ENCODE data around the gene ATG2A.
A peak's percentile ranks its signal among the peaks of the same experiment; 100 is the strongest.

The ATG2A gene

GRCh38 chr11:64900774-64901173, 16.2 kb downstream of the ATG2A start:
- DNase-seq, result no peak

- DNase-seq, result no peak
These were observed 16.7 kb downstream of the ATG2A start for GRCh38 chr11:64900263-64900678.

- no peak for DNase-seq
These were observed 18.5 kb downstream of the ATG2A start for GRCh38 chr11:64898541-64898940.

GRCh38 chr11:64898076-64898445, 18.9 kb downstream of the ATG2A start:
- no peak for DNase-seq

GRCh38 chr11:64897381-64898075, 19.5 kb downstream of the ATG2A start:
- no peak for DNase-seq

- no peak for DNase-seq
These were observed 20.5 kb downstream of the ATG2A start for GRCh38 chr11:64896448-64897022.

- no peak for DNase-seq
These were observed 22.1 kb downstream of the ATG2A start for GRCh38 chr11:64894812-64895452.

GRCh38 chr11:64894070-64894811, 22.8 kb downstream of the ATG2A start:
- DNase-seq, result peak; percentile 62

- DNase-seq, result no peak
These were observed 23.6 kb downstream of the ATG2A start for GRCh38 chr11:64893194-64894069.

- DNase-seq, result no peak
These were observed 24.2 kb downstream of the ATG2A start for GRCh38 chr11:64892838-64893193.

GRCh38 chr11:64892411-64892831, 24.6 kb downstream of the ATG2A start:
- no peak for DNase-seq

GRCh38 chr11:64891880-64892279, 25.1 kb downstream of the ATG2A start:
- DNase-seq, result no peak

- no peak for DNase-seq
These were observed 25.7 kb downstream of the ATG2A start for GRCh38 chr11:64891215-64891848.

- DNase-seq, result no peak
These were observed 26.5 kb downstream of the ATG2A start for GRCh38 chr11:64890522-64890939.

GRCh38 chr11:64888729-64889511, 28.1 kb downstream of the ATG2A start:
- no peak for DNase-seq

- no peak for DNase-seq
These were observed 28.6 kb downstream of the ATG2A start for GRCh38 chr11:64888406-64888728.

- peak; percentile 62 for DNase-seq
These were observed 29.1 kb downstream of the ATG2A start for GRCh38 chr11:64887757-64888405.

GRCh38 chr11:64887234-64887756, 29.7 kb downstream of the ATG2A start:
- no peak for DNase-seq

GRCh38 chr11:64885367-64886286, 31.4 kb downstream of the ATG2A start:
- no peak for DNase-seq

GRCh38 chr11:64884019-64884418, 33.0 kb downstream of the ATG2A start:
- DNase-seq, result no peak

All from GDM1 (cell line).